ENCODE results near the gene ATG5. TPM values are rescaled to one million over a fixed set of nuclear protein-coding genes. Genes with fewer than 3 reads are reported as not detected.

ATG5 gene
- total RNA-seq, 4 donors from 2014 or later = 26.1 to 43.3 (median 30.6) TPM

DNA sequence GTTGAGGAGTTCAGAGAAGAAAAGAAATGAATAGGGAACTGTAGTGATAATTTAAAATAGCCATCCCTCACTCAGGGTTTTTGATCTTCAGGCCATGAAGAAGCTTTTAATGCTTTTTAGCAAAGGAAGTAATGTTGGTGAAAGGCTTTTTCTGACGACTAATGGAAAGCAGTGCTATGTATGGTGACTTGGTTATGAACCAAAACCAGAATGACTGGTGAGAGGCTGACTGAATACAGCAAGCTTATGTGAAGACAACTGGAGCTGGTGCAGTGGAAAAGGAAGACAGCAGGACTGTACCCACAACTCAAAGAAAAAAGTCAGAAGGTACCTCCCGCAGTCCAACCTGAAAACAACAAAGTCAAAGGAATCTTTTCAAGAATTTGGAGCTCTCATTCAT is 120.6 kb downstream of the ATG5 start:
- 60 to 100% methylated on average over 1 to 2 of the region's 2 CpGs for WGBS, 2 donors (ENCODE audit: low coverage in 1 of 2)
- Histone ChIP-seq H3K9me3 (no peaks in the 10 kb centered on the region), H3K4me3 (no peak overlapping the region), H3K36me3 (peaks cover 0 to 13% of the 10 kb centered on the region in 2 donors), H3K27ac (no peak overlapping the region), H3K4me1 (no peaks in the 10 kb centered on the region), H3K27me3 (no peaks in the 10 kb centered on the region)
- ATAC-seq = no peak
- TF ChIP-seq POLR2AphosphoS5 (IDR thresholded peaks at IDR 0.05) (no peak), POLR2A (IDR thresholded peaks at IDR 0.05) (no peak), EP300 (IDR thresholded peaks at IDR 0.05) (no peak)
- TF ChIP-seq, protein P1, sequence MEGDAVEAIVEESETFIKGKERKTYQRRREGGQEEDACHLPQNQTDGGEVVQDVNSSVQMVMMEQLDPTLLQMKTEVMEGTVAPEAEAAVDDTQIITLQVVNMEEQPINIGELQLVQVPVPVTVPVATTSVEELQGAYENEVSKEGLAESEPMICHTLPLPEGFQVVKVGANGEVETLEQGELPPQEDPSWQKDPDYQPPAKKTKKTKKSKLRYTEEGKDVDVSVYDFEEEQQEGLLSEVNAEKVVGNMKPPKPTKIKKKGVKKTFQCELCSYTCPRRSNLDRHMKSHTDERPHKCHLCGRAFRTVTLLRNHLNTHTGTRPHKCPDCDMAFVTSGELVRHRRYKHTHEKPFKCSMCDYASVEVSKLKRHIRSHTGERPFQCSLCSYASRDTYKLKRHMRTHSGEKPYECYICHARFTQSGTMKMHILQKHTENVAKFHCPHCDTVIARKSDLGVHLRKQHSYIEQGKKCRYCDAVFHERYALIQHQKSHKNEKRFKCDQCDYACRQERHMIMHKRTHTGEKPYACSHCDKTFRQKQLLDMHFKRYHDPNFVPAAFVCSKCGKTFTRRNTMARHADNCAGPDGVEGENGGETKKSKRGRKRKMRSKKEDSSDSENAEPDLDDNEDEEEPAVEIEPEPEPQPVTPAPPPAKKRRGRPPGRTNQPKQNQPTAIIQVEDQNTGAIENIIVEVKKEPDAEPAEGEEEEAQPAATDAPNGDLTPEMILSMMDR (IDR thresholded peaks at IDR 0.05) = no peak

DNA sequence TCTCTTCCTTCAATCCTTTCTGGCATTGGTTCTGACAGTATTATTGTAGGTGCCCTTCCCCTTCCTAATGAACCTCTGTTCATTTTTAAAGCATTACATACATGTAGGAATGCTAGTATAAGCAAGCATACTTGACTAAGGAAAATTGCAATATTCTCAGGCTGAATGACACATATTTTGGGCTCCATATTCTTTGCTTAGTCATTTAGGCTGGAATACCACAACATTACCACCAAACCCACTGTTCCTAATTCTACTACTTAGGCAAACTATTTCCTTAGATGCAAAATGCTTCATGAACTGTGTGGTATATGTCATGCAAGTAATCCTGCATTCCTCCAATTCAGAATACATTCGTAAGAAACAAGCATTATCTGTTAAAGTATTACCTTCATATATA is 125.6 kb downstream of the ATG5 start:
- Histone ChIP-seq H3K36me3 (peaks cover 0 to 19% of the 10 kb centered on the region in 2 donors), H3K4me3 (no peak overlapping the region), H3K27me3 (no peaks in the 10 kb centered on the region), H3K27ac (no peak overlapping the region), H3K4me1 (peaks cover 0 to 8% (median 0%) of the 10 kb centered on the region in 3 donors), H3K9me3 (no peaks in the 10 kb centered on the region)
- WGBS, 2 donors (ENCODE audit: low coverage in 1 of 2) = 94 to 100% methylated on average over 1 of the region's 1 CpG
- TF ChIP-seq, protein P1 (IDR thresholded peaks at IDR 0.05) = no peak
- TF ChIP-seq POLR2AphosphoS5 (IDR thresholded peaks at IDR 0.05) (no peak), POLR2A (IDR thresholded peaks at IDR 0.05) (no peak), EP300 (IDR thresholded peaks at IDR 0.05) (no peak)
- ATAC-seq = no peak

DNA sequence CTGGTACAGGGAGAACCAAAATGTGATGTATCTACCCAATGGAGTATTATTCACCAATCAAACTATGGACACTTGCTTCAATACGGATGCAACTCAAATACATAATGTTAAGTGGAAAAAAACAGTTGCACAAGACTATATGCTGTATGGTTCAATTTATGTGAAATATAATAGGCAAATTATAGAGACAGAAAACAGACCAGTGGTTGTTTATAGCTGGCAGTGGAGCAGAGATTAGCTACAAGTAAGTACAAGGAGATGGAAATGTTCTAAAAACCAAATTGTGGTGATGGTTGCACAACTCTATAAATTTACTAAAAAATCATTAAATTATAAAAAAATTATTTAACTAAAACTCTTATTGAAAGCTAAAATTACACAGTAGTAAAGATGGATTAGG is 126.2 kb downstream of the ATG5 start:
- peaks cover 0 to 23% of the 10 kb centered on the region in 2 donors for H3K36me3 ChIP-seq
- no peaks in the 10 kb centered on the region for H3K9me3 ChIP-seq
- H3K4me1 ChIP-seq = peaks cover 0 to 8% (median 0%) of the 10 kb centered on the region in 3 donors
- 38 to 72% methylated on average over 1 of the region's 1 CpG for WGBS, 2 donors (ENCODE audit: low coverage in 1 of 2)
- no peak for ATAC-seq
- H3K27ac ChIP-seq = no peak overlapping the region
- TF ChIP-seq POLR2AphosphoS5 (IDR thresholded peaks at IDR 0.05) (no peak), EP300 (IDR thresholded peaks at IDR 0.05) (no peak), POLR2A (IDR thresholded peaks at IDR 0.05) (no peak)
- TF ChIP-seq, protein P1 (IDR thresholded peaks at IDR 0.05) = no peak
- H3K4me3 ChIP-seq = no peak overlapping the region
- H3K27me3 ChIP-seq = no peaks in the 10 kb centered on the region

DNA sequence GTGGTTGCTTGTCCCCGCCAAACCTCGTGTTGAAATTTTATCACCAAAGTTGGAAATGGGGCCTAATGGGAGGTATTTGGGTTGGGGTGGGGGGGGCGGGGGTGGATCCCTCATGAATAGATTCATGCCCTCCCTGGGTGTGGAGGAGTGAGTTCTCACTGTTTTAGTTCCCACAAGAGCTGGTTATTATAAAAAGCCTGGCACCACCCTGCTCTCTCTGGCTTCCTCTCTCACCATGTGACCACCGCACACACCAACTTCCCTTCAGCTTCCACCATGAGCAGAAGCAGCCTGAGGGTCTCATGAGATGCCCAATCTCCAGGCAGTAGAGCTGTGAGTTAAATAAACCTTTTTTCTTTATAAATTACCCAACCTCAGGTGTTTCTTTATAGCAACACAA is 128.1 kb downstream of the ATG5 start:
- no peak for TF ChIP-seq EP300 (IDR thresholded peaks at IDR 0.05)
- no peak for TF ChIP-seq POLR2AphosphoS5 (IDR thresholded peaks at IDR 0.05)
- TF ChIP-seq POLR2A (IDR thresholded peaks at IDR 0.05) = no peak
- TF ChIP-seq, protein P1 (IDR thresholded peaks at IDR 0.05) = no peak
- Histone ChIP-seq H3K9me3 (no peaks in the 10 kb centered on the region), H3K4me1 (peaks cover 0 to 8% (median 0%) of the 10 kb centered on the region in 3 donors), H3K27me3 (no peaks in the 10 kb centered on the region), H3K27ac (no peak overlapping the region), H3K4me3 (no peak overlapping the region), H3K36me3 (peaks cover 0 to 23% of the 10 kb centered on the region in 2 donors)
- WGBS, 2 donors (ENCODE audit: low coverage in 1 of 2) = 80 to 89% methylated on average over 2 to 3 of the region's 4 CpGs
- no peak for ATAC-seq
